Epithelial cell of proximal tubule (primary cell): ENCODE measurements around the gene GSC2. TPM values are rescaled to one million over a fixed set of nuclear protein-coding genes. Genes with fewer than 3 reads are reported as not detected.

Experiments used
- DNase-seq: peaks from one replicate; pipeline ENCODE4 v3.0.0-alpha.2; 2011; ENCODE audit warnings: low read depth
- H3K4me3 ChIP-seq: 2 replicates; pipeline ENCODE4 v1.5.1; 2011; ENCODE audit warnings: low read depth, mild to moderate bottlenecking, low read length
- total RNA-seq: library from RNA; depleted of rRNA; stranded (reverse); fragments of >200 nt; gene quantifications from 2 replicates; pipeline ENCODE4 v1.2.3, GENCODE V29; 2015
- TF ChIP-seq, protein P1 (sequence below): conservative IDR thresholded peaks from 2 replicates; pipeline ENCODE4 v1.5.1; 2012; ENCODE audit warnings: low read depth, mild to moderate bottlenecking, low read length

GSC2 gene
- total RNA-seq, 1 donor from 2014 or later = not detected

DNA sequence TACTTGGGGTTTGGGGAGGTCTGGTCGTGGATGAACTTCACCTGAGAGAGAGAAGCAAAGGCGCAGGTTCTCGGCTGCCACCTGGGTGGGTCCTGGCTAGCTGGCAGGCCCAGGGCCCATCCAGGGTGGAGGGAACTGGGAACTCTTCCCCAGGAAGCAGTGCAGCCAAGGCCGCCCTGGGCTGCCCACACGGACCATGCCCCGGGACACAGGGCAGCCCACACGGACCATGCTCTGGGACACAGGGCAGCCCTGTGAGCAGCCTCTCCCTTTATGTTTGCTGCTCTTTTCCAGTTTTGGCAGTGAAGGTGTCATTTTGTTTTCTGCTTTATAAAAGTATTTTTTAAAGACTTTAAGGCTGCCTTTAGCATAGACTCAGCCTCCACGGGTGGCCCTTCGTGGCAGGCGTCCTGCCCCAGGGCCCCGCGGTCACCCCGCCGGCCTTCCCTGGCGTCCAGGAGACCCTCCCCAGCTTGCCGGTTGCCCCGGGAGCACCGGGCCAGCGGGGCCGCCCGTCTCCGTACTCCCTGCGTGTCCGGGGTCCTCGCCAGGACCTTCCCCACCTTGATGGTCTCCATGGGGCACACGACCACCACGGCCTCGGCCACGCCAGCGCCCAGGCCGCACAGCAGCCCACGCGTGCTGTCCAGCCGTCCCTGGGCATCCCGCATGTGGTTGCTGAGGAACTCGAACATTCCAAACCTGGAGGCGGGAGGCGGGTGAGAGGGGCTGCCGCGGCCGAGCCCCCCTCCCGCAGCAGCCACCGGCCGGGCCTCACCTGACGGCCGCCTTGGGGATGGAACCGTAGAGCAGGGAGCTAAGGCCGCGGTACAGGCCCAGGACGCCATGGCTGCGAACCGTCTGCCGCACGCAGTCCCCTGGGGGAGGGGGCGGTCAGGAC, 27.3 kb upstream of the GSC2 start:
- peak overlapping the region; percentile 86 for H3K4me3 ChIP-seq
- DNase-seq = no peak
- TF ChIP-seq, protein P1, sequence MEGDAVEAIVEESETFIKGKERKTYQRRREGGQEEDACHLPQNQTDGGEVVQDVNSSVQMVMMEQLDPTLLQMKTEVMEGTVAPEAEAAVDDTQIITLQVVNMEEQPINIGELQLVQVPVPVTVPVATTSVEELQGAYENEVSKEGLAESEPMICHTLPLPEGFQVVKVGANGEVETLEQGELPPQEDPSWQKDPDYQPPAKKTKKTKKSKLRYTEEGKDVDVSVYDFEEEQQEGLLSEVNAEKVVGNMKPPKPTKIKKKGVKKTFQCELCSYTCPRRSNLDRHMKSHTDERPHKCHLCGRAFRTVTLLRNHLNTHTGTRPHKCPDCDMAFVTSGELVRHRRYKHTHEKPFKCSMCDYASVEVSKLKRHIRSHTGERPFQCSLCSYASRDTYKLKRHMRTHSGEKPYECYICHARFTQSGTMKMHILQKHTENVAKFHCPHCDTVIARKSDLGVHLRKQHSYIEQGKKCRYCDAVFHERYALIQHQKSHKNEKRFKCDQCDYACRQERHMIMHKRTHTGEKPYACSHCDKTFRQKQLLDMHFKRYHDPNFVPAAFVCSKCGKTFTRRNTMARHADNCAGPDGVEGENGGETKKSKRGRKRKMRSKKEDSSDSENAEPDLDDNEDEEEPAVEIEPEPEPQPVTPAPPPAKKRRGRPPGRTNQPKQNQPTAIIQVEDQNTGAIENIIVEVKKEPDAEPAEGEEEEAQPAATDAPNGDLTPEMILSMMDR = no peak

DNA sequence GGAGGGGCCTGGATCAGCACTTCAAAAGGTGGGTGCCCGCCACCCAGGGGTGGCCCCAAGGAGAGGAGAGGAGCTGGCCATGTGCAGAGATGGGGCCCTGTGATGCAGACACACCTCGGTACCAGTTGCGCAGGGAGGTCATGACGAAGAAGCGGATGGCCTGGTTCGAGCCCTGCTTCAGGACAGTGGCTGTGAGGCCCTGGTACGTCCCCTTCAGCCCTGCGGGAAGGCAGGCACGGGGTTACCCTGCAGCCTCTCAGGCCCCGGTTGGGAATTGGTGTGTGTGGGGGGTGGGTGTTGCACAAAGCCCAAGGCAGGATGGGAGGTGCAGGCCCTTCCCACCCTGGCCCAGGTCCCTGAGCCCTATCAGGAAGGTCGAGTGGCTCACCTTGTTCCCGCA, 26.6 kb upstream of the GSC2 start:
- peak overlapping the region; percentile 86 for H3K4me3 ChIP-seq
- TF ChIP-seq, protein P1 = no peak
- no peak for DNase-seq

DNA sequence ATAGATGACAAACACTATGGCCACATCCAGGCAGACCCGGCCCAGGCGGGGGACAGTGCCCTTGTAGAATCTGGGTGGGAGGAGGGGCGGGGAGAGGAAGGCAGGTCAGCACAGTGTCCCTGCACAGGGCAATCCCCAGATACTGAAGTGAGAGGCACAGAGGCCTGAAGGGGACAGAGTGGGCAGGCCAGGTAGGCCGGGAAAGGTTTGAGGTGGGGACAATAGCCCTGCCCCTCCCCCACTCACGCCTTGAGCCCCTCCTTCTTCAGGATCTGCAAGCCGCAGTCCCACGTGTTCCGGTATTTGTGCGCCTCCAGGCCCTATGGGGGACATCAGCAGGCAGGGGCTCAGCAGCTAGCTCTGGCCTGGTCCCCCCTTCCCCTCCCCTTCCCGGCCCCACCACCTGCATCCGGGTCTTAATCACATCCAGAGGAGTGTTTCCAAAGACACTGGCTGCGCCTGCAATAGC, 26.1 kb upstream of the GSC2 start:
- TF ChIP-seq, protein P1 = no peak
- no peak overlapping the region for H3K4me3 ChIP-seq
- DNase-seq = no peak

DNA sequence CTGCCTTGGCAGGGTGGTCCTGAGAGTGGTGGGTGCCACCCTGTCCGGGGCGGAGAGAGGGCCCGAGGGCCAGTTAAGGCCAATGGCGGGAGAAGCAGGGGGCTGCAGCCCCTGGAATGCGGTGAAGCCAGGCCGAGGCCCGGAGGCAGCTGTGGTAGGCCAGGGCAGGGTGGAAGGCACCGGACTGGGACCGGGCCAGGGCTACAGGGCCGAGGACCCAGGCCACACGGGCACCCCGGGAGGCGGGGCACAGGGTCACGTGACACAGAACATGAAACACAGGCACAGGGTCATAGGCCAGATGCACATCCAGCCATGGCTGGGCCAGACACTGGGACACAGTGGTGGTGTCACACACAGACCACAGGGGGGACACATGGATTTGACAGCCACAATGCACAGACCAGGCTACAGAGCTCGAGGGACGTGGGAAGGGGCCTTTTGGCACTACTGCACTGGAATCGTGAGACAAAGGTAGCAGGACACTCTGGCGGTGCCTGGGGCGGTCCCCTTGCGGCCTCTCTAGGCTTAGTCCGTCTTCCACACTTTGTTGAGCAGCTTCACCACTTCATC, 25.6 kb upstream of the GSC2 start:
- TF ChIP-seq, protein P1 = no peak
- no peak overlapping the region for H3K4me3 ChIP-seq
- DNase-seq = no peak

DNA sequence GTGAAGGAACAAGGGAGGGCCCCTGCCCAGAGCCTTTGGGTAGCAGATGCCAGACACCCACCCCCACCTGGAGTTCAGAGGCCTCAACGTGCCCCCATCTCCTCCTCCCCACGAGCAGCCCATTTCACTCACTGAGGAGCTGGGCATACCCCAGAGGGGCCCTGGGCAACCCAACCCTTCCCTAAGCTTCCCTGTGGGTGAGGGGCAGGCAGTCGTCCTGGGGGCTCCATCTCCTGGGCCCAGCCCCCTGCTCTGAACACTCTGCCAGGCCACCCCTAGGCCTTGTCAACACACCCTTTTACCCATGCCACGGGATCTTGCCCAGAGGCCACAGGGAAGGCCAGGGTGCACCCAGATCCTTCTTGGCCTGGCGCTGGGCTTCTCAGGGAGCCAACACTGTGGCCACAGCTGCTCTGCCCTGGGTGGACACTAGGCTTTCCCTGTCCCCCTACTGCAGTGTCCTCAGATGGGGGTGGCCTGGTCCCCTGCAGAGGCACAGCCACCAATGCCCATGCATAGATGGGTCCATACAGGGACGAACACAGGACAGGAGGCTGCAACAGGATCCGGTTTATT, 25.0 kb upstream of the GSC2 start:
- no peak for DNase-seq
- H3K4me3 ChIP-seq = no peak overlapping the region
- TF ChIP-seq, protein P1 = no peak

DNA sequence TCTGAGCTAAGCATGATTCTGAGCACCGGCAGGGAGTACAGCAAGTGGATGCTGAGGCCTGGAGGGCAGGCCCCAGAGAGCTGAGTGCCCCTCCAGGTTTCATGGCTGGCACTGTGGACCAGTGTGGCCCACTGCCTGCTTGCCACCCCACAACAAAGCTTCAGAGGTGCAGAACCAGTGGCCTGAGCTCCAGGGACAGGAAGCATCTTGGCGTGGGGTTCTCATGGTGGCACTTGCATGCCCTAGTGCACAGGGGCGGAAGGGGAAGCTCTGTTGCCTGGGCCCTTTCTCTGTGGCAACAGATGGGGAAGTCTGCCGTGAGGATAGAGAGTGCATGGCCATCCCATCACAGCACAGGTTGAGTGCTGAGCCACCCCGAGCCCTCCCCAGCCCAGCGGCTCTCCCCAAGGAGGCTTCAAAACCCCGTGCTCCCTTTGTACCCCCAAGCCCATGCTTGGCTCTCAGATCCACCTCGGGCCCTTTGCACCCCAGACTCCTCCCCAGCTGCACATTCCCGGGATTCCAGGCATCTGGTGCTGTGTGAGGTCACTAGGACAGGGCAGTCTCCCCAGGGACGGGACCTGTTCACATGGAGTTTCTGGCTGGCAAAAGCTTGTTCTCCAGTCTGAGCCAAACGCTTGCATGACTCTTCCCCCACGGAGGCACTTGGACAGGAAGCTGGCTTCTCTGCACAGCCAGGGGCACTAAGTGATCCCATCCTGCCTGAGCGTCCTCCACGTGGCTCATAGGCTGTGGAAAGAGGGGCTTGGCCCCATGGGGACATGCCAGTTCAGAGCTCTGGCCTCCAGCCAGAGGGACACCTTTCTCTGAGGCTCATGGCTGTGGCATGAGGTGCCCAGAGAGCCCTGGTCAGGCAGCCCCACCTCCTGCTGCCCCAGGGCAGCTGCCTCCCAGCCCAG, 24.3 kb upstream of the GSC2 start:
- TF ChIP-seq, protein P1 = no peak
- no peak overlapping the region for H3K4me3 ChIP-seq
- peak; percentile 25 for DNase-seq
